Right lobe of liver (tissue), 4 donors: ENCODE results near the gene RING1.

Experiments
- CTCF ChIP-seq, 4 donors: fragments of 200-600 bp in 3 of 4; fragments of 450-650 bp in 1 of 4; IDR thresholded peaks; one replicate each; pipeline versions ENCODE4 v1.5.1 to v1.8.0; 2016 to 2022; ENCODE audit warnings: antibody characterized with exemption in 4 of 4, mild to moderate bottlenecking in 2 of 4
- POLR2A ChIP-seq: fragments of 450-650 bp; IDR thresholded peaks from one replicate; pipeline ENCODE4 v1.6.1; 2017; ENCODE audit warnings: antibody characterized with exemption, mild to moderate bottlenecking
- donor health status: DM: no; HTN: no; CAD: no.
- donor health status: DM: no; HTN: no; CAD: no.
- donor health status: DM: no; HTN: yes; CAD: no.

- TF ChIP-seq CTCF (IDR thresholded peaks at IDR 0.05): no peak
- TF ChIP-seq POLR2A: no peak
These were observed 27.2 kb upstream of the RING1 start for GRCh38 chr6:33181141-33181540.
